ENCODE results near the gene ECM1.

ECM1 gene

DNA sequence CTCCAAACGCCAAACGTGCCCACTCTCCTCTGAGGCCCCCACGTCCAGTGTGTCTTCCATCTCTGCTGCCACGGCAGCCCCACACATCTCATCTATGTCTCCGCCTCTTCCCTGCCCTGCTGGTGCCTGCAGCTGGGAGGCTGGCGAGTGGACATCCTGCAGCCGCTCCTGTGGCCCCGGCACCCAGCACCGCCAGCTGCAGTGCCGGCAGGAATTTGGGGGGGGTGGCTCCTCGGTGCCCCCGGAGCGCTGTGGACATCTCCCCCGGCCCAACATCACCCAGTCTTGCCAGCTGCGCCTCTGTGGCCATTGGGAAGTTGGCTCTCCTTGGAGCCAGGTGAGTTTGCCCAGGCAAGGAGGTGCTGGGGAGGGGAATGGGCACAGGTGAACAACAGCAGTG is 49.9 kb downstream of the ECM1 start:
- POLR2A ChIA-PET (ENCODE audit: low non-redundant PET), result interaction anchor here (0.6 kb wide), 1 partner anchor 316 kb away, joined by 3 read pairs; no protein-coding TSS in a partner anchor
- TF ChIP-seq, protein P1, sequence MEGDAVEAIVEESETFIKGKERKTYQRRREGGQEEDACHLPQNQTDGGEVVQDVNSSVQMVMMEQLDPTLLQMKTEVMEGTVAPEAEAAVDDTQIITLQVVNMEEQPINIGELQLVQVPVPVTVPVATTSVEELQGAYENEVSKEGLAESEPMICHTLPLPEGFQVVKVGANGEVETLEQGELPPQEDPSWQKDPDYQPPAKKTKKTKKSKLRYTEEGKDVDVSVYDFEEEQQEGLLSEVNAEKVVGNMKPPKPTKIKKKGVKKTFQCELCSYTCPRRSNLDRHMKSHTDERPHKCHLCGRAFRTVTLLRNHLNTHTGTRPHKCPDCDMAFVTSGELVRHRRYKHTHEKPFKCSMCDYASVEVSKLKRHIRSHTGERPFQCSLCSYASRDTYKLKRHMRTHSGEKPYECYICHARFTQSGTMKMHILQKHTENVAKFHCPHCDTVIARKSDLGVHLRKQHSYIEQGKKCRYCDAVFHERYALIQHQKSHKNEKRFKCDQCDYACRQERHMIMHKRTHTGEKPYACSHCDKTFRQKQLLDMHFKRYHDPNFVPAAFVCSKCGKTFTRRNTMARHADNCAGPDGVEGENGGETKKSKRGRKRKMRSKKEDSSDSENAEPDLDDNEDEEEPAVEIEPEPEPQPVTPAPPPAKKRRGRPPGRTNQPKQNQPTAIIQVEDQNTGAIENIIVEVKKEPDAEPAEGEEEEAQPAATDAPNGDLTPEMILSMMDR (conservative IDR thresholded peaks at IDR 0.05; ENCODE audit: low read depth), result no peak
- no peak for DNase-seq (ENCODE audit: low spot score)
- peak overlapping the region; percentile 100 for H3K27ac ChIP-seq
- CTCF ChIA-PET, result interaction anchor here (0.5 kb wide), 1 partner anchor 232 kb away, joined by 5 read pairs; no protein-coding TSS in a partner anchor

- H3K27ac ChIP-seq, result peak overlapping the region; percentile 100
- ChIA-PET POLR2A (ENCODE audit: low non-redundant PET) (interaction anchor here (0.6 kb wide), 1 partner anchor 316 kb away, joined by 3 read pairs; no protein-coding TSS in a partner anchor), CTCF (interaction anchor here (0.5 to 0.6 kb wide), 2 partner anchors 232 to 422 kb away, joined by 5 read pairs; no protein-coding TSS in a partner anchor)
- TF ChIP-seq, protein P1 (conservative IDR thresholded peaks at IDR 0.05; ENCODE audit: low read depth), result no peak
- DNase-seq (ENCODE audit: low spot score), result no peak
Measured at GRCh38 chr1:150558303-150558704, 50.4 kb downstream of the ECM1 start.

GRCh38 chr1:150558761-150559655 is 51.1 kb downstream of the ECM1 start:
- ChIA-PET CTCF (interaction anchor here (0.6 to 2.9 kb wide), 12 partner anchors 7 to 447 kb away, joined by 3 to 15 read pairs (median 4); no protein-coding TSS in a partner anchor), POLR2A (ENCODE audit: low non-redundant PET) (interaction anchor here (1.7 kb wide), 1 partner anchor 21 kb away, joined by 7 read pairs; the partner anchor contains the start of gene MCL1)
- H3K27ac ChIP-seq, result peak overlapping the region; percentile 100
- no peak for DNase-seq (ENCODE audit: low spot score)
- TF ChIP-seq, protein P1 (conservative IDR thresholded peaks at IDR 0.05; ENCODE audit: low read depth), result no peak

DNA sequence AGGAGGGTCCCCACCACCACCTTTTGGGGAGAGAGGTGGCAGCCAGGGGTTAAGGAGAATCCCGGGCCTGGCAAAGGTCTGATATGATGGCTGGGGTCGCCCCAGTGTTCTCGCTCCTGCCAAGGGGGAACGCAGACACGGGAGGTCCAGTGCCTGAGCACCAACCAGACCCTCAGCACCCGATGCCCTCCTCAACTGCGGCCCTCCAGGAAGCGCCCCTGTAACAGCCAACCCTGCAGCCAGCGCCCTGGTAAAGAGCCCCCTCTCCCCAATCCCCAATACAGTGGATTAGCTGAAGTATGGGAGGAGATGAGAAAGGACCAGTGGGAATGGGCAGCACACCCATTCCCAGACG is 51.7 kb downstream of the ECM1 start:
- CTCF ChIA-PET, result interaction anchor here (0.6 to 2.9 kb wide), 11 partner anchors 8 to 266 kb away, joined by 3 to 15 read pairs (median 4); no protein-coding TSS in a partner anchor
- no peak for DNase-seq (ENCODE audit: low spot score)
- TF ChIP-seq, protein P1 (conservative IDR thresholded peaks at IDR 0.05; ENCODE audit: low read depth), result no peak
- POLR2A ChIA-PET (ENCODE audit: low non-redundant PET), result interaction anchor here (1.7 kb wide), 1 partner anchor 20 kb away, joined by 7 read pairs; the partner anchor contains the start of gene MCL1
- peak overlapping the region; percentile 100 for H3K27ac ChIP-seq

DNA sequence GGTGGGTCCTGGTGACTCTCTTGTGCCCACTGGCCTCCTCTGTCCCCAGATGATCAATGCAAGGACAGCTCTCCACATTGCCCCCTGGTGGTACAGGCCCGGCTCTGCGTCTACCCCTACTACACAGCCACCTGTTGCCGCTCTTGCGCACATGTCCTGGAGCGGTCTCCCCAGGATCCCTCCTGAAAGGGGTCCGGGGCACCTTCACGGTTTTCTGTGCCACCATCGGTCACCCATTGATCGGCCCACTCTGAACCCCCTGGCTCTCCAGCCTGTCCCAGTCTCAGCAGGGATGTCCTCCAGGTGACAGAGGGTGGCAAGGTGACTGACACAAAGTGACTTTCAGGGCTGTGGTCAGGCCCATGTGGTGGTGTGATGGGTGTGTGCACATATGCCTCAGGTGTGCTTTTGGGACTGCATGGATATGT is 52.1 kb downstream of the ECM1 start:
- CTCF ChIA-PET, result interaction anchor here (0.6 to 2.9 kb wide), 16 partner anchors 8 to 266 kb away, joined by 3 to 15 read pairs (median 4); partner anchors contain the start of genes ENSA and GOLPH3L
- TF ChIP-seq, protein P1 (conservative IDR thresholded peaks at IDR 0.05; ENCODE audit: low read depth), result peak; percentile 87
- DNase-seq (ENCODE audit: low spot score), result peak; percentile 47
- POLR2A ChIA-PET (ENCODE audit: low non-redundant PET), result interaction anchor here (1.7 kb wide), 1 partner anchor 20 kb away, joined by 7 read pairs; the partner anchor contains the start of gene MCL1
- peak overlapping the region; percentile 100 for H3K27ac ChIP-seq
